Activated gamma-delta T cell (primary cell): ENCODE results near the gene SLK.

ENCODE experiments used
- DNase-seq: peaks from one replicate; lab custom pipeline; 2025; lab: John Stamatoyannopoulos, UW

Gene SLK

DNA sequence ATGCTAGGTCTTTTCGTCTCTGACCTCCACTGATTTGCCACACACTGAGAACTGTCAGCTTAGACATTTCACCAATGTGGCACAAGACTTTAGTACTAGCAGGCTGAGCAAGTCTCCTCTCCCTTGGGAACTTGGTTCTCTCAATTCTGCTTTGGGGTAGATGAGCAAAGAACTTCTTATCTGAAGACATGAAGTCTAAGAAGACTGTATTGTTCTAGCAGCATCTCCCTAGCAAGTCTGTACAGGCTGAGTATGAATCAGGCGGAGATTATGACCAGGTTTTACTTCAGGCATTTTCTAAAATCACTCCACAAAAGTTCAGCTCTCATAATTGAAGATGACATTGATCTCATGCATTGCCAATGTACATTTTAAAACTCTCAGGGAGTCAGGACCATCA, 25.1 kb upstream of the SLK start:
- no peak for DNase-seq

- no peak for DNase-seq
Observed at GRCh38 chr10:103942866-103943265, 24.1 kb upstream of the SLK start.

- DNase-seq, result no peak
Observed at GRCh38 chr10:103947799-103948516, 19.0 kb upstream of the SLK start.

GRCh38 chr10:103949728-103950127, 17.2 kb upstream of the SLK start:
- DNase-seq, result no peak

- DNase-seq, result no peak
Observed at GRCh38 chr10:103951183-103951582, 15.8 kb upstream of the SLK start.

- no peak for DNase-seq
Observed at GRCh38 chr10:103951942-103952341, 15.0 kb upstream of the SLK start.

GRCh38 chr10:103954543-103954942, 12.4 kb upstream of the SLK start:
- no peak for DNase-seq

GRCh38 chr10:103958996-103959395, 7.9 kb upstream of the SLK start:
- DNase-seq, result no peak

DNA sequence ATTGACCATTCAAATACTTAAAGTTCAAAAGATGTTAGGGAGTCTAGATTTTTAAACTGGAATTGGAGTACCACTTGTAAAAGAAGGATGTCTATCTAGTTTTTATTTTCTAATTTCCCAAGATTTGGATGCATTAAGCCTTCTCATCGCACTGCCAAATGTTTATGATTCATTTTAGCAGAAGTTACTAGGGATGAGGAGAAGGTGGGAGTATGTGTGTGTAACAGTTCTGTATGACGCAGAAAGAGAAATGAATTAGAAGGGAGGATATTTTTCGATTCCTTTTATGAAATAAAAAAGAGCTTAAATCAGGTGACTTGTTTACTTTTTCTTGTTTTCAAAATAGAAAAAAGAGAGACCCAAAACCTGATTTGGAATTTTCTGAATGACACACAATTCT, 6.8 kb upstream of the SLK start:
- no peak for DNase-seq

- DNase-seq, result no peak
Observed at GRCh38 chr10:103967448-103968071, 620 bp downstream of the SLK start.

GRCh38 chr10:103968441-103969391, 1.8 kb downstream of the SLK start:
- no peak for DNase-seq

GRCh38 chr10:103969436-103969835, 2.5 kb downstream of the SLK start:
- DNase-seq, result no peak

GRCh38 chr10:103969857-103970627, 3.1 kb downstream of the SLK start:
- DNase-seq, result no peak

DNA sequence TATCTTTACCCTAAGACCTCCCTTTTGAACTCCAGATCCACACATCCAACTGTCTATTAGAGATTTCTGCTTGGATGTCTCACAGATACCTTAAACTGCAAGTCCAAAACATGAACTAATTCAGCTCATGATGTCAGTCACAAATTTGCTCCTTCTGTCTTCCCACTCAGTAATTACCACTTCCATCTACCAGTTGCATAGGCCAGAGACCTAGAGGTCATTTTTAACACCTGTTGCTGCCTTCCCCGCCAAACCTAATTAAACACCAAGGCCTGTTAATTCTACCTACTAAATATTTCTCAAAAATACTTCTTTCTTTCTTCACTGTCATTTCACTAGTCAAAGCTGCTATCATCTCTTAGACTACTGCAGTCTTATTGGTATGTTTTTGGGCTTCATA, 8.2 kb downstream of the SLK start:
- no peak for DNase-seq

DNA sequence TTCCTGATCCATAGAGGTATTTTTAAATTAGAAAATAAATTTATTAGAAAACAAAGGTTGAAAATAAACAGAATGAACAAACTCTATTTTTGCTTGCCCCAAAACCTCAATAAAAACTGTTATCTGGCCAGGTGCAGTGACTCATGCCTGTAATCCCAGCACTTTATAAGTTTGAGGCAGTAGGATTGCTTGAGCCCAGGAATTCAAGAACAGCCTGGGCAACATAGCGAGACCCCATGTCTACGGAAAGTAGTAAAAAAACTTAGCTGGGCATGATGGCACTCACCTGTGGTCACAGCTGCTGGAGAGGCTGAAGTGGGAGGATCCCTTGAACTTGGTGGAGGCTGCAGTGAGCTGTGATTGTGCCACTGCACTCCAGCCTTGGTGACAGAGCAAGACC, 10.3 kb downstream of the SLK start:
- DNase-seq, result no peak

GRCh38 chr10:103979530-103979929, 12.6 kb downstream of the SLK start:
- no peak for DNase-seq

DNA sequence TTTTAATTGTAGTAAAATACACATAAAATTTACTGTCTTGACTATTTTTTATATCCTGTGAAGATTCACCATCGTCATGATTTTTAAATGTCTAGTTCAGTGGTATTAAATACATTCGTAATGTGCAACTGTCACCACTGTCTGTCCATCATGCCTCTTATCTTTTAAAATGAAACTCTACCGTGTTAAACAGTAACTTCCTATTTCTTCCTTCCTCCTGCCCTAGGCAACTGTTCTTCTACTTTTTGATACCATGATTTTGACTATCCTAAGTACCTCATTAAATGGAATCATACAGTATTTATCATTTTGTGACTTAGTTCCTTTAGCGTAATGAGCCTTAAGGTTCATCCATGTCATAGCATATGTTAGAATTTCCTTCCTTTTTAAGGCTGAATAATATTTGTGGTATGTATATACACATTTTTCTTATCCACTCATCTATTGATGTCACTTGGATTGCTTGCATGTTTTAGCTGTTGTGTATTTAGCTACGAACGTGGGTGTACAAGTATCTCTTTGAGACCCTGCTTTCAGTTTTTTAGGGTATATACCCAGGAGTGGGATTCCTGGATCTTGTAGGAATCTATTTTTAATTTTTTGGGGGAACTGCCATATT, 13.5 kb downstream of the SLK start:
- DNase-seq, result no peak

DNA sequence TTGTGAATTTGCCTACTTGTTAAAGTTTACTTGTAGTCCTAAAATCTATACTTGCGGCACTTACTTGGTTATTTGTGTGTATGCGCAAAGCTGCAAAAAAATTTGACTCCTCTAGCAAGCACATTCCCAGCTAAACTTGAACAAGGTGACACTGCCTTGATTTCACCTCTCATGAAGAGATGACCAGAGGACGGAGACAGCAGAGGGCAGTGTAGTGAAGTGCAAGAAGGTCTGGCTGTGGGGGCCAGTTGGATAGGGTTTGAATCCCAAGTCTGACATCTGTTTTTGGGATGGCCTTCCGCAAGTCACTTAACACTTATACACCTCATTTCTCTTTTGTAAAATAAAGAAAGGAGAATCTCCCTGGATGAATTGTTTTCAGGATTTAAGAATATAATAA, 15.7 kb downstream of the SLK start:
- DNase-seq, result no peak

- no peak for DNase-seq
Observed at GRCh38 chr10:103983367-103983911, 16.5 kb downstream of the SLK start.

- DNase-seq, result no peak
Observed at GRCh38 chr10:103985726-103986125, 18.8 kb downstream of the SLK start.

DNA sequence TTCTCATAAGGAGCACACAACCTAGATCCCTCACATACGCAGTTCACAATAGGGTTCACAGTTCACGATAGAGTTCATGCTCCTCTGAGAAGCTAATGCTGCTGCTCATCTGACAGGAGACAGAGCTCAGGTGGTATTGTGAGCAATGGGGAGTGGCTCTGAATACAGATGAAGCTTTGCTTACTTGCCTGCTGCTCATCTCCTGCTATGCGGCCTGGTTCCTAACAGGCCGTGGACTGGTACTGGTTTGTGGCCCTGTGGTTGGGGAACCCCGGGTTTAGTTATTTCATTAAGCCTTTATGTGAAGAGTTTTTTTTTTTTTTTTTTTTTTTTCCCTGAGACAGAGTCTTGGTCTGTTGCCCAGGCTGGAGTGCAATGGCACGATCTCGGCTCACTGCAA, 19.4 kb downstream of the SLK start:
- DNase-seq, result no peak
